ENCODE data around the gene C1QTNF2.

The C1QTNF2 gene

GRCh38 chr5:160371294-160371693 lies 868 bp upstream of the C1QTNF2 start:
- DNase-seq (ENCODE audit: low read depth in 2 of 2) = no peak

DNA sequence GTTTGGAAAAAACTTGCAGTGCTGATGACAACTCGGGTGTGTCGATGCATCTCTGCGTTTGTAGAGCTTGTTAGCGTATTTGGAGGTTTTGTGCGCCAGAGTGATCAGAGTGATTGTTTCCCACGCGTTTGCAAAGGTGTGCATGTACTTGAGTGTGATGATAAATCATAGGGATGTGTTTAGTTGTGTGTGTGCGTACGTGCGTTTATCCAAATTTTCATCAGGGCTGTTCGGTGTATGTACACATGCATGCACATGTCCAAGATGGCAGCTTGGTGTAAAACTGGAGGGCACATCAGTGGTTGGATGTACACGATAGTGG lies 248 bp upstream of the C1QTNF2 start:
- no peak for DNase-seq (ENCODE audit: low read depth in 2 of 2)

GRCh38 chr5:160367885-160368284 lies 2.5 kb downstream of the C1QTNF2 start:
- DNase-seq (ENCODE audit: low read depth in 2 of 2) = no peak

- DNase-seq (ENCODE audit: low read depth in 2 of 2) = no peak
Observed at GRCh38 chr5:160367261-160367660, 3.2 kb downstream of the C1QTNF2 start.

- DNase-seq (ENCODE audit: low read depth in 2 of 2) = no peak
Observed at GRCh38 chr5:160366230-160366629, 4.2 kb downstream of the C1QTNF2 start.

DNA sequence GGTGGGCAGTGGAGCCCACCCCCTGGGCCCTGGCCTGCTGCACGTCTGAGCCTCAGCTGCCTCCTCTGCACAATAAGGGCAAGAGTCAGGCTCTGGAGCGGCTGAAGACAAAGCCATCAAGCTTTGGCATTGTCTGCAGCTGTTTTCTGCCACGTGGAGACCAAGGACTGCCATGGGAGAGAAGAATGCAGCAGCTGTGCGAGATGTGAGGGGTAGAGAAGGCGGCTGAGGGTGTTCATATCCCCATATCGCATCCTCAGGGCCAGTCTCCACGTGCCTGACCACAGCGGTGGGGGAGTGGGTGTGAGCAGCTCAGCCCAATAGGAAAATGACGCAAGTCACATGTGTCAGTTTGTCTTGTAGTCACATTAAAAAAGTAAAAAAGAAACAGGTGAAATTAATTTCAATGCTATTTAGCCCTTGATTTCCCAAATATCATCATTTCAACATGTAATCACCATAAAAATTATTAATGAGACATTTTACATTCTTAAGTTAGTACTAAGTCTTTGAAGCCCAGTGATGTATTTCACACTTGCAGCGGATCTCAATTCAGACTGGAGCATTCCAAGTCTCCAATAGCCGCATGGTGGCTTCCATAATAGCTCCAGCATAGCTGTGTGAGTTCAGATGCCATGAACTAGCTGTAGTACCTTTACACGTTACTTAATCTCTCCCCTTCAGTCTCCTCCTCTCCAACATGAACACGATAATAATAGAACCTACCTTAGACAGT lies 6.6 kb downstream of the C1QTNF2 start:
- no peak for DNase-seq (ENCODE audit: low read depth in 2 of 2)

GRCh38 chr5:160363211-160363610 lies 7.2 kb downstream of the C1QTNF2 start:
- no peak for DNase-seq (ENCODE audit: low read depth in 2 of 2)

- DNase-seq (ENCODE audit: low read depth in 2 of 2) = no peak
Observed at GRCh38 chr5:160361624-160362228, 8.7 kb downstream of the C1QTNF2 start.

- no peak for DNase-seq (ENCODE audit: low read depth in 2 of 2)
Observed at GRCh38 chr5:160360310-160360709, 10.1 kb downstream of the C1QTNF2 start.

GRCh38 chr5:160359816-160360215 lies 10.6 kb downstream of the C1QTNF2 start:
- no peak for DNase-seq (ENCODE audit: low read depth in 2 of 2)

- DNase-seq (ENCODE audit: low read depth in 2 of 2) = no peak
Observed at GRCh38 chr5:160359242-160359641, 11.2 kb downstream of the C1QTNF2 start.

DNA sequence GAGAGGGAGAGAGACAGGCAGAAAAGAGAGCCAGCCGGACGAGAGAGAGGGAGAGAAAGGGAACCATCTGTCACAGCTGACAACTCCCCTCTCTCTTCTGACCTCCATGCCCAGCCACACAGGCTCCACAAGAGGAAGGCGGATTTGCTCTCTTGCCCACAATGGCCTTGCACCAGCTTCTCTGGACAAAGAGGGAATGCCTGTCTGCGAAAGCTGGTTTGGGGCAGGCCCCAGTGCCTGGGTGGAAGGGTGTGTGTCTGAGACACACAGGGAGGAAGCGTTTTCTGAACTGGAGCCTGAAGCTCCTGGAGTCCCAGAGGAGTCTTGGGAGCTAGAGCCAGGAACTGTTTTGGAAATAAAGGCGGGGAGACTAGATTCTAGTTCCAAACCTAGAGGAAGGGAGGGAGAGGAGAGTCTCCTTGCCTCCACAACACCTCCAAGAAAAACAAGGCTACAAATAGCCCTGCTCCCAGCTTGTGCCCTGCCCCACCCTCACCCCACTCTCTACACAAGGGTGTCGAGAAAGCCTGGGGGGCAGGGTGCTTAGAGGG lies 12.5 kb downstream of the C1QTNF2 start:
- no peak for DNase-seq (ENCODE audit: low read depth in 2 of 2)

GRCh38 chr5:160357394-160357793 lies 13.0 kb downstream of the C1QTNF2 start:
- DNase-seq (ENCODE audit: low read depth in 2 of 2) = no peak

GRCh38 chr5:160356550-160357347 lies 13.7 kb downstream of the C1QTNF2 start:
- no peak for DNase-seq (ENCODE audit: low read depth in 2 of 2)

DNA sequence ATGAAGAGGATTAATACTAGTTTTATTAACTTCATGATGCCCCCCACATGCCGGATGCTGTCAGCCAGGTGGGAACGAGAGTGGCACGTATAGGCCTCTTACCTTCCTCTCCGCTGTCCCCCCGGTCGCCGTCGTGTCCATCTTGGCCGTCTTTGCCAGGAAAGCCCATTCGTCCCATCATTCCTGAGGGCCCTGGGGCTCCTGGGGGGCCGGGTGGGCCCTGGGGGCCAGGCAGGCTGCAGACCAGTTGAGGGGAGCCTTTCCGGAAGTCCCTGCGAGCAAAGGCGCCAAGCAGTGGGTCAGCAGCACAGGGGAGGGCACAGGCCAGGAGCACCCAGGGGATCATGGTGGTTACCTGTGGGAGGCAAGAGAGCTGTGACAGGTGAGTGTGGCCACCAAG lies 15.8 kb downstream of the C1QTNF2 start:
- DNase-seq (ENCODE audit: low read depth in 2 of 2) = no peak

DNA sequence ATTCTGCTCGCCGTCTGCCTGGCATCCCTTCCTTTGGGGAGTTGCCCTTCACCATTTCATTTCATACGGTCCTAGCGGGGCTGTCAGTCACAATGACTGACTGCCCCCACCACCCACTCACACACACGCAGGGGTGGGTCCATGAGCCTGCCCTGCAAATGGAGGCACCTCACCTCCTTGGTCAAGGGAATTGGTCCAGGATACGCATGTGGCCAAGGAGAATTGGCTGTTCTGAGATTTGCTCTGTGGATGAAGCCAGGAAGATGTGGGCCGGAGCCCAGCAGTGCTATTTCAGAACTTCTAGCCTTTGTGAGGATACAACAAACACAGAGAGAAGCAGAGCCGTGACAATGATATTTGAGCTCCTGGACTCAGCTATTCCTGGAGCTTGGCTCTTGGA lies 17.0 kb downstream of the C1QTNF2 start:
- DNase-seq (ENCODE audit: low read depth in 2 of 2) = no peak

- DNase-seq (ENCODE audit: low read depth in 2 of 2) = no peak
Observed at GRCh38 chr5:160352308-160352707, 18.1 kb downstream of the C1QTNF2 start.

DNA sequence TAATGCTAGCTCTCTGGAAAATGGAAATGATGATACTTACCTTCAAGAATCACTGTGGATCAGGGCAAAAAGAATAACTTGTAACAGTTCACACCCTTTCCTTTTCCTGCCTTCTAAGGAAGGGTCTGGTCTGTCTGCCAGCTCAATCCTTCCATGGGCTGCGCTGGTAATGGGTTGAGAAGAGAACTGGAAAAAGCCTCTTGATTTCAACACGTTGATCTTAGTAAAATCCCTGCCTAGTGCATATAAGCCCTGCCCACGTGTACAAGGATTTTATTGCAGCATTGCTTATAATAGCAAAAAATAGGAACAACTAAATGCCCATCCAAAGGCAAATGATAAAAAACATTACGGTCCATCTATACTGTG lies 20.5 kb downstream of the C1QTNF2 start:
- DNase-seq (ENCODE audit: low read depth in 2 of 2) = no peak

GRCh38 chr5:160349249-160349934 lies 21.0 kb downstream of the C1QTNF2 start:
- no peak for DNase-seq (ENCODE audit: low read depth in 2 of 2)

DNA sequence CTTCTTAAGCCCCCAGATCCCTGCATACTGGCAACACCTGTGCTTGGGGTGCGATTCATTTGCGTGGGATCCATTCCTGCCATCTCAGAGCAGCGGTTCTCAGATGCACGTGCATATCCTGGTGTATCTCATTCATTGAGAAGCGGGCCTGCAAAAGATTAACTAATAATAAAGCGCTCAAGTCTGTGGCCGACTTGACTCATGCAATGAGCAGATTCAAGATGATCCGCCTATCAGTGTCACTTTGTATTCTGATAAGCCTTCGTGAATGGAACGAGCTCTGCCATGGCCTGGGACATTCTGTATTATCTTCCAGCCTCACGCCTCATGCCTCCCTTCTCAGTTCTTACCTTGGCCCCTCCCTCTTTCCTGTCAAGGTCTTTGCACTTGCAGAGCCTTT lies 22.3 kb downstream of the C1QTNF2 start:
- DNase-seq (ENCODE audit: low read depth in 2 of 2) = no peak

DNA sequence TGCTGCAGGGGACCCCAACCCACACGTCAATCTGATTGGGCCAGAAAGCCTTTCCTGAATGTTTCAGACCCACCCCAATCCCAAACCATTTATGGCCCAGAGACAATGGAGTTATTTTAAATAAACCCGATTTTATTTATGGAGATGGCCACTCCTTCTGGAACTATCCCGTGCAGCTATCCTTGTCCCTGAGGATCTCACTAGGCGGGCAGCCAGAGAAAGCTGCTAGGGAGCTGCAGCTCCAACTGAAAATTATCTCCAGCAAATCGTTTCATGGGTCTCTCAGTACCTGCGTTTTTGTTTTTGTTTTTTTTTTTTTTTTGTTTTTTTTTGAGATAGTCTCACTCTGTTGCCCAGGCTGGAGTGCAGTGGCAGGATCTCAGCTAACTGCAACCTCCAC lies 23.0 kb downstream of the C1QTNF2 start:
- no peak for DNase-seq (ENCODE audit: low read depth in 2 of 2)

DNA sequence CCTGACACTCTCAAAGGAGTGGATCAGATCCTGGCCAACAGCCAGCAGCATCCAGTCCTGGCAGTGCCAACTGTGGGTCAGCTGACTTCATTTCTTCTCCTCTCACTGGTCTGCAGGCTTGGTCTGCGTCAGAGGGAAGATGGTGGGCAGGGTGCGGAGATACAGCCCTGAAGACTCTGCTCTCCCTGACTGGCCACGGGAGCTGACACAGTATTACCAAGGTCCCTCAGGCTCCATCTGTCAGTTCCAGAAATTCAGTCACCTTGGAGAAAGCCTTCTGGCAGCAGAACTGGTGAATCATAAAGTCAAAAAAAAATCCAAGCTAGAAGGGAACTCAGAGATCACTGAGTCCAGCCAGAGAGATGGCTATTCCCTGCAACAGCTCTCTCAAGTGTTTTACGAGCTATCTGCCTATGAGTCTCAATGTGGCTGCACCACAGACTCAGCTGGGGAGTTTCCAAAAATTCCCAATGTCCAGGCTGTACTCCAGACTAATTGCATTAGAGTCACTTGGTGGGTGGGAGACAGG lies 27.9 kb downstream of the C1QTNF2 start:
- no peak for DNase-seq (ENCODE audit: low read depth in 2 of 2)

Data from stimulated activated CD4-positive, alpha-beta T cell treated with anti-CD3 and anti-CD28 coated beads, Interleukin-12 subunit alpha, Interleukin-12 subunit beta, amount 100 ng/mL, for 24 hours (primary cell).